HFF-Myc (cell line): ENCODE measurements around the gene PRRT1B.

Experiments used
- DNase-seq: peaks from one replicate; pipeline ENCODE4 v3.0.0-alpha.2; 2011; ENCODE audit warnings: low read depth; ENCODE audit errors: extremely low read depth
- H3K4me3 ChIP-seq: replicated peaks from 2 replicates; pipeline ENCODE4 v1.5.1; 2011; ENCODE audit warnings: low read depth, mild to moderate bottlenecking, control low read depth, low read length
- CTCF ChIP-seq: IDR thresholded peaks from 2 replicates; pipeline ENCODE4 v1.5.1; 2012; ENCODE audit warnings: mild to moderate bottlenecking, low read depth, low read length, control low read depth; ENCODE audit errors: missing control alignments

The PRRT1B gene

GRCh38 chr9:131554087-131554842, 8.9 kb downstream of the PRRT1B start:
- DNase-seq = no peak
- TF ChIP-seq CTCF = no peak
- H3K4me3 ChIP-seq = no peak overlapping the region

DNA sequence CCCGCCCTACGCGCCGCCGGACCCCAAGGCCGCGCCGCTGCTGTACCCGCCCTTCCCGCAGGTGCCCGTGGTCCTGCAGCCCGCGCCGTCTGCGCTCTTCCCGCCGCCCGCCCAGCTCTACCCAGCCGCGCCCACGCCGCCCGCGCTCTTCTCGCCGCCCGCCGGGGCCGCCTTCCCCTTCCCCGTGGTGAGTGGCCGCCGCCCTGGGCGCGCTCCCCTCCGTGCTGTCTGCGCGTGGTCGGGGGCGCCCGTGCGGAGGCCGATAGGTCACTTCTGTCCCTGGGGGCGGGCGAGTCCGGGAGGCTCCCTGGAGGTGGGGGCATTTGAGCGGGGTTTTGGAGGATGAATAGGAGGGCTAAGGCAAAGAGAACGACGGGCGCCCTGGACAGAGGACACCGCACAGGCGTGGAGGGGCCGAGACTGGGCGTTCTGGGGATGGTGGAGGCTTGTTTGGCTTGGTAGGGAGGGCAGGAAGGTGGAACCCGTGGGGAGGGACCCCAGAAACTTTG, 9.6 kb downstream of the PRRT1B start:
- no peak overlapping the region for H3K4me3 ChIP-seq
- no peak for TF ChIP-seq CTCF
- DNase-seq = no peak

- no peak for TF ChIP-seq CTCF
Measured at GRCh38 chr9:131555841-131556673, 10.7 kb downstream of the PRRT1B start.

GRCh38 chr9:131557855-131558548, 12.7 kb downstream of the PRRT1B start:
- no peak overlapping the region for H3K4me3 ChIP-seq
- TF ChIP-seq CTCF = no peak
- DNase-seq = no peak

More at GRCh38 chr9:131555841-131556673, 10.7 kb downstream of the PRRT1B start:
- no peak for DNase-seq
- H3K4me3 ChIP-seq = no peak overlapping the region

- no peak overlapping the region for H3K4me3 ChIP-seq
- no peak for DNase-seq
- TF ChIP-seq CTCF = no peak
Measured at GRCh38 chr9:131559421-131560000, 14.2 kb downstream of the PRRT1B start.
